Measurements from ENCODE around the gene KLF11. TPM values are rescaled to one million over a fixed set of nuclear protein-coding genes. Genes with fewer than 3 reads are reported as not detected.

KLF11 gene
- total RNA-seq, 1 experiment from 2014 or later: 10.9 TPM

DNA sequence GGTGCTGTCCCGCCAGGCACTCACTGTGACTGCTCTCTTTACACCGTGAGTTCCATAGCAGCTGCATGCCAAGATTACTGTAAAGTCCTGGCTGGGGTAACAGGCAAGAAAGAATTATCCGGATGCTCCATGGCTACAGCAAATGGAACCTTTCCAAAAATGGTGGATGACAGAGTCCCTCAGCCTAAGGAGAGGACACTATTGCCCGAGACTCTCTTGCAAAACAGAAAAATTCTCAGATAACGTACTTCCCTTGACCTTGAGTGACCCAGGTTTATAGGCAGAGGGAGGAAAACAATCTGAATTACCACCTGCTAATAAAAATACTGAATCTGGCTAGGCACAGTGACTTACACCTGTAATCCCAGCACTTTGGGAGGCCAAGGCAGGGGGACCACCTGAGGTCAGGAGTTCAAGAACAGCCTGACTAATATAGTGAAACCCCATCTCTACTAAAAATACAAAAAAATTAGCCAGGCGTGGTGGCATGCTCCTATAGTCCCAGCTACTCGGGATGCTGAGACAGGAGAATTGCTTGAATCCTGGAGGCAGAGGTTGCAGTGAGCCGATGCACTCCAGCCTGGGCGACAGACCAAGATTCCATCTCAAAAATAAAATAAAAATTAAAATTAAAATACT lies 32.3 kb downstream of the KLF11 start:
- peaks cover 17% of the 10 kb centered on the region for H3F3A ChIP-seq (ENCODE audit: insufficient read depth, low read depth)
- H3K36me3 ChIP-seq (ENCODE audit: low read depth): no peaks in the 10 kb centered on the region
- intact Hi-C loops (cut with micrococcal nuclease; ENCODE audit: unreplicated experiment): no loop called here
- no peak overlapping the region for H2AFZ ChIP-seq
- peaks cover 5% of the 10 kb centered on the region; the same call in 1 of the 2 replicates for H3K4me1 ChIP-seq (replicated peaks; ENCODE audit: insufficient read depth)
- no peak for DNase-seq
- BruUV-seq (replicated peaks): no TSS peak
- no peaks in the 10 kb centered on the region for H3K79me2 ChIP-seq (ENCODE audit: low read depth)
- no peaks in the 10 kb centered on the region for H3K9me3 ChIP-seq (ENCODE audit: insufficient read depth, low read depth)
- no peak overlapping the region for H3K4me3 ChIP-seq
- H4K20me1 ChIP-seq (ENCODE audit: insufficient read depth): no peaks in the 10 kb centered on the region
- H3K9me2 ChIP-seq (ENCODE audit: insufficient read depth): no peaks in the 10 kb centered on the region
- H3K27me3 ChIP-seq (ENCODE audit: insufficient read depth, low read depth): peaks cover 31% of the 10 kb centered on the region
- H3K27ac ChIP-seq: no peak overlapping the region
- no peak overlapping the region for H3K4me2 ChIP-seq
- ChIA-PET POLR2A (ENCODE audit: unreplicated experiment) (no interaction called here), CTCF (interaction anchor here (0.7 kb wide), 1 partner anchor 21 kb away, joined by 3 read pairs; no protein-coding TSS in a partner anchor)
- no peak for TF ChIP-seq EZH2 (IDR thresholded peaks at IDR 0.05; ENCODE audit: low read depth)
- TF ChIP-seq, protein P1, sequence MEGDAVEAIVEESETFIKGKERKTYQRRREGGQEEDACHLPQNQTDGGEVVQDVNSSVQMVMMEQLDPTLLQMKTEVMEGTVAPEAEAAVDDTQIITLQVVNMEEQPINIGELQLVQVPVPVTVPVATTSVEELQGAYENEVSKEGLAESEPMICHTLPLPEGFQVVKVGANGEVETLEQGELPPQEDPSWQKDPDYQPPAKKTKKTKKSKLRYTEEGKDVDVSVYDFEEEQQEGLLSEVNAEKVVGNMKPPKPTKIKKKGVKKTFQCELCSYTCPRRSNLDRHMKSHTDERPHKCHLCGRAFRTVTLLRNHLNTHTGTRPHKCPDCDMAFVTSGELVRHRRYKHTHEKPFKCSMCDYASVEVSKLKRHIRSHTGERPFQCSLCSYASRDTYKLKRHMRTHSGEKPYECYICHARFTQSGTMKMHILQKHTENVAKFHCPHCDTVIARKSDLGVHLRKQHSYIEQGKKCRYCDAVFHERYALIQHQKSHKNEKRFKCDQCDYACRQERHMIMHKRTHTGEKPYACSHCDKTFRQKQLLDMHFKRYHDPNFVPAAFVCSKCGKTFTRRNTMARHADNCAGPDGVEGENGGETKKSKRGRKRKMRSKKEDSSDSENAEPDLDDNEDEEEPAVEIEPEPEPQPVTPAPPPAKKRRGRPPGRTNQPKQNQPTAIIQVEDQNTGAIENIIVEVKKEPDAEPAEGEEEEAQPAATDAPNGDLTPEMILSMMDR (conservative IDR thresholded peaks at IDR 0.05): no peak

DNA sequence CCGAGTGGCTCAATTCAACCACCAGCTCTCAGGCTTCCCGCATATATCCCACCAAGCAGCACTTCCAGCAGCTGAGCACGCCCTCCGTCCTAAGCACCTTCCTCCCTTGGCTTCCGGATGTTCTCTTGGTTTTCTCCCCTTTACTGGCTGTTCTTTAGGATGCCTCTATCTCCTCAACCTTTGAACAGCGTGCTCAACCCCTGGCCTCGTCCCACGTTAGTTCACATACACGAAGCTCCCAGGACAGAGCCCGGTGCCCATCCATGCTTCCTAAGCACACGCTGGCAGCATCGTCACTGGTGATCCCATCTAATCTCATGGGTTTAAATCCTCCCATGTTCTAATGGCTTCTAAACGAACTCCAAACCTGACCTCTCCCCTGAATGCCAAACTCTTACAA lies 33.2 kb downstream of the KLF11 start:
- TF ChIP-seq, protein P1 (conservative IDR thresholded peaks at IDR 0.05): no peak
- TF ChIP-seq EZH2 (IDR thresholded peaks at IDR 0.05; ENCODE audit: low read depth): no peak
- Histone ChIP-seq H3K4me3 (no peak overlapping the region), H3K27me3 (ENCODE audit: insufficient read depth, low read depth) (peaks cover 31% of the 10 kb centered on the region), H3F3A (ENCODE audit: insufficient read depth, low read depth) (peaks cover 17% of the 10 kb centered on the region), H3K79me2 (ENCODE audit: low read depth) (no peaks in the 10 kb centered on the region), H3K9me3 (ENCODE audit: insufficient read depth, low read depth) (no peaks in the 10 kb centered on the region), H2AFZ (no peak overlapping the region), H3K9me2 (ENCODE audit: insufficient read depth) (no peaks in the 10 kb centered on the region), H3K27ac (no peak overlapping the region), H3K4me1 (replicated peaks; ENCODE audit: insufficient read depth) (peaks cover 5% of the 10 kb centered on the region; the same call in 1 of the 2 replicates), H3K36me3 (ENCODE audit: low read depth) (no peaks in the 10 kb centered on the region), H4K20me1 (ENCODE audit: insufficient read depth) (no peaks in the 10 kb centered on the region), H3K4me2 (no peak overlapping the region)
- no peak for DNase-seq
- intact Hi-C loops (cut with micrococcal nuclease; ENCODE audit: unreplicated experiment): no loop called here
- no TSS peak for BruUV-seq (replicated peaks)
- CTCF ChIA-PET: interaction anchor here (0.5 kb wide), 1 partner anchor 28 kb away, joined by 9 read pairs; no protein-coding TSS in a partner anchor
- POLR2A ChIA-PET (ENCODE audit: unreplicated experiment): no interaction called here

DNA sequence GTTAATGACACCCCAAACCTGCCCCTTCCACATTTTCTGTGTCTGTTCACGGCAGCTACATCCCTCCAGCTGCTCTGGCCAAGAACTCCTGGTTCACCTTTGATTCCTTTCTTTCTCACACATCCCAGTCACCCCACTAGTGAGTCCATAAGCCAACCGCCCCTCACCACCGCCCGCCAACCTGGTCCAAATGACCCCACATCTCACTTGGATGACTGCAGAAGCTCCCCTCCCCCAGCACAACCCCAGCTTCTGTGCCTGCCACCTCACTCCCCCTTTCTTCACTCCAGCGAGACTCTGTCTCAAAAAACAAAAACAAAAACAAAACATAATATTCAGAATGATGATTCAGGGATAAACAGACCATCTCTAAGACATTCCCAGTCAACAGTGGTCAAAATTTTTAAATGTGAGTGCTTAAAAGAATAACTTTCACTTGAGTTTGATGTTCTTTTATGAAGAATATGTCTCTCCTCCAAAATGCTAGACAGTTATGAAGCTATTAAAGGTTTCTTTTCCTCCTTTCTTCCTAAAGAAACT lies 33.7 kb downstream of the KLF11 start:
- intact Hi-C loops (cut with micrococcal nuclease; ENCODE audit: unreplicated experiment): no loop called here
- Histone ChIP-seq H3F3A (ENCODE audit: insufficient read depth, low read depth) (peaks cover 17% of the 10 kb centered on the region), H3K4me2 (no peak overlapping the region), H3K27ac (no peak overlapping the region), H3K4me1 (replicated peaks; ENCODE audit: insufficient read depth) (peaks cover 5% of the 10 kb centered on the region; the same call in 1 of the 2 replicates), H3K9me2 (ENCODE audit: insufficient read depth) (no peaks in the 10 kb centered on the region), H3K27me3 (ENCODE audit: insufficient read depth, low read depth) (peaks cover 31% of the 10 kb centered on the region), H3K9me3 (ENCODE audit: insufficient read depth, low read depth) (no peaks in the 10 kb centered on the region), H3K79me2 (ENCODE audit: low read depth) (no peaks in the 10 kb centered on the region), H3K4me3 (no peak overlapping the region), H2AFZ (no peak overlapping the region), H4K20me1 (ENCODE audit: insufficient read depth) (no peaks in the 10 kb centered on the region), H3K36me3 (ENCODE audit: low read depth) (no peaks in the 10 kb centered on the region)
- DNase-seq: no peak
- ChIA-PET POLR2A (ENCODE audit: unreplicated experiment) (no interaction called here), CTCF (interaction anchor here (0.5 kb wide), 1 partner anchor 29 kb away, joined by 9 read pairs; no protein-coding TSS in a partner anchor)
- no TSS peak for BruUV-seq (replicated peaks)
- TF ChIP-seq, protein P1 (conservative IDR thresholded peaks at IDR 0.05): no peak
- no peak for TF ChIP-seq EZH2 (IDR thresholded peaks at IDR 0.05; ENCODE audit: low read depth)

All from PC-9 (cell line).